Gastrocnemius medialis (tissue), 4 donors: ENCODE results near the gene CFLAR. TPM values are rescaled to one million over a fixed set of nuclear protein-coding genes. Genes with fewer than 3 reads are reported as not detected.

Experiments used
- ATAC-seq, 2 donors: fragments of 150-250 bp; one replicate each; pipeline ENCODE4 v1.9.1; 2016
- DNase-seq, 2 donors: peaks; one replicate each; pipeline ENCODE4 v3.0.0-alpha.2; 2019
- H3K27ac ChIP-seq, 4 donors: fragments of 200-600 bp; sonication (generic); 1 replicate in 1 of 4; 2 replicates in 3 of 4; pipeline ENCODE4 v1.5.1; 2016 to 2018; ENCODE audit warnings: mild to moderate bottlenecking in 2 of 4, moderate library complexity in 1 of 4
- H3K27me3 ChIP-seq, 3 donors: fragments of 200-600 bp; sonication (generic) in 2 of 3; 1 replicate in 1 of 3; 2 replicates in 2 of 3; pipeline versions ENCODE4 v1.5.1 to v1.6.0; 2016 to 2019; ENCODE audit warnings: mild to moderate bottlenecking in 1 of 3, moderate library complexity in 1 of 3
- H3K36me3 ChIP-seq, 2 donors: fragments of 200-600 bp; sonication (generic) in 1 of 2; one replicate each; pipeline ENCODE4 v1.5.1; 2017 to 2018
- H3K4me1 ChIP-seq, 2 donors: fragments of 200-600 bp; sonication (generic) in 1 of 2; one replicate each; pipeline ENCODE4 v1.5.1; 2016 to 2017; ENCODE audit warnings: mild to moderate bottlenecking in 2 of 2
- H3K4me3 ChIP-seq, 4 donors: fragments of 200-600 bp; sonication (generic) in 3 of 4; 1 replicate in 1 of 4; 2 replicates in 3 of 4; pipeline ENCODE4 v1.5.1; 2016 to 2019; ENCODE audit warnings: mild to moderate bottlenecking in 2 of 4
- H3K9me3 ChIP-seq, 3 donors: fragments of 200-600 bp; sonication (generic) in 2 of 3; 1 replicate in 1 of 3; 2 replicates in 2 of 3; pipeline ENCODE4 v1.5.1; 2016 to 2019
- POLR2A ChIP-seq, 2 donors: fragments of 450-650 bp; IDR thresholded peaks; one replicate each; pipeline ENCODE4 v1.6.1; 2017; ENCODE audit warnings: antibody characterized with exemption in 2 of 2, mild to moderate bottlenecking in 2 of 2, moderate library complexity in 2 of 2
- in situ Hi-C, 4 donors: fragments of 200-750 bp; cut with MboI; loops; one replicate each; pipeline versions ENCODE4 v1.15.0 to v1.8.0; 2017; ENCODE audit warnings: low sequenced_read_pairs in 4 of 4
- intact Hi-C: fragments of 100-400 bp; cut with DNase I; formaldehyde crosslinking; loops from one replicate; pipeline ENCODE4 v1.15.1; 2023; ENCODE audit warnings: low total_unique reads
- total RNA-seq, 4 donors: library from RNA; depleted of rRNA; stranded (reverse); fragments of >200 nt; gene quantifications; one replicate each; pipeline versions ENCODE4 v1.1.0 to v1.2.3, GENCODE V29; 2016
- TF ChIP-seq, protein P1 (sequence below), 5 experiments: fragments of 450-650 bp in 3 of 5; fragments of 200-600 bp in 2 of 5; sonication (generic) in 2 of 5; IDR thresholded peaks in 4 of 5; conservative IDR thresholded peaks in 1 of 5; 1 replicate in 4 of 5; 2 replicates in 1 of 5; pipeline ENCODE4 v1.5.1; 2016 to 2019; ENCODE audit warnings: antibody characterized with exemption in 5 of 5, mild to moderate bottlenecking in 3 of 5, moderate library complexity in 3 of 5

Gene CFLAR
- total RNA-seq, 4 donors from 2014 or later = 298 to 491 (median 352) TPM

DNA sequence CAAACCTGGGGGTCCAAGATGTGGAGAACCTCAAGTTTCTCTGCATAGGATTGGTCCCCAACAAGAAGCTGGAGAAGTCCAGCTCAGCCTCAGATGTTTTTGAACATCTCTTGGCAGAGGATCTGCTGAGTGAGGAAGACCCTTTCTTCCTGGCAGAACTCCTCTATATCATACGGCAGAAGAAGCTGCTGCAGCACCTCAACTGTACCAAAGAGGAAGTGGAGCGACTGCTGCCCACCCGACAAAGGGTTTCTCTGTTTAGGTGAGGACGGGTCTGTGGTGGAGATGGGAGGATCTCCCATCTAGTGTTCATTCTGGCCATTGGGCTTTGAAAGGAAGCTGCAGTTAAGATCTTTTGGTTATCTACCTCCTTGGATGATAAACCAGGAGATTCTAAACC, 69.9 kb downstream of the CFLAR start:
- Histone ChIP-seq H3K9me3 (no peaks in the 10 kb centered on the region), H3K4me3 (no peak overlapping the region), H3K27ac (peak overlapping the region in 3 of 4 donors; percentile 1 to 43 (median 15)), H3K27me3 (no peaks in the 10 kb centered on the region), H3K36me3 (no peaks in the 10 kb centered on the region), H3K4me1 (no peaks in the 10 kb centered on the region)
- no peak for TF ChIP-seq POLR2A (IDR thresholded peaks at IDR 0.05)
- TF ChIP-seq, protein P1, sequence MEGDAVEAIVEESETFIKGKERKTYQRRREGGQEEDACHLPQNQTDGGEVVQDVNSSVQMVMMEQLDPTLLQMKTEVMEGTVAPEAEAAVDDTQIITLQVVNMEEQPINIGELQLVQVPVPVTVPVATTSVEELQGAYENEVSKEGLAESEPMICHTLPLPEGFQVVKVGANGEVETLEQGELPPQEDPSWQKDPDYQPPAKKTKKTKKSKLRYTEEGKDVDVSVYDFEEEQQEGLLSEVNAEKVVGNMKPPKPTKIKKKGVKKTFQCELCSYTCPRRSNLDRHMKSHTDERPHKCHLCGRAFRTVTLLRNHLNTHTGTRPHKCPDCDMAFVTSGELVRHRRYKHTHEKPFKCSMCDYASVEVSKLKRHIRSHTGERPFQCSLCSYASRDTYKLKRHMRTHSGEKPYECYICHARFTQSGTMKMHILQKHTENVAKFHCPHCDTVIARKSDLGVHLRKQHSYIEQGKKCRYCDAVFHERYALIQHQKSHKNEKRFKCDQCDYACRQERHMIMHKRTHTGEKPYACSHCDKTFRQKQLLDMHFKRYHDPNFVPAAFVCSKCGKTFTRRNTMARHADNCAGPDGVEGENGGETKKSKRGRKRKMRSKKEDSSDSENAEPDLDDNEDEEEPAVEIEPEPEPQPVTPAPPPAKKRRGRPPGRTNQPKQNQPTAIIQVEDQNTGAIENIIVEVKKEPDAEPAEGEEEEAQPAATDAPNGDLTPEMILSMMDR (IDR thresholded peaks at IDR 0.05 in 4 of 5, conservative IDR thresholded peaks at IDR 0.05 in 1 of 5) = no peak
- intact Hi-C loops = loop anchor here (5.0 kb wide), 1 partner anchor 46 kb away; no protein-coding TSS in a partner anchor
- in situ Hi-C loops = loop anchor here in 2 of 4 donors (10.0 kb wide), 1 partner anchor 281 kb away; no protein-coding TSS in a partner anchor
- ATAC-seq (no peak), DNase-seq (no peak)

DNA sequence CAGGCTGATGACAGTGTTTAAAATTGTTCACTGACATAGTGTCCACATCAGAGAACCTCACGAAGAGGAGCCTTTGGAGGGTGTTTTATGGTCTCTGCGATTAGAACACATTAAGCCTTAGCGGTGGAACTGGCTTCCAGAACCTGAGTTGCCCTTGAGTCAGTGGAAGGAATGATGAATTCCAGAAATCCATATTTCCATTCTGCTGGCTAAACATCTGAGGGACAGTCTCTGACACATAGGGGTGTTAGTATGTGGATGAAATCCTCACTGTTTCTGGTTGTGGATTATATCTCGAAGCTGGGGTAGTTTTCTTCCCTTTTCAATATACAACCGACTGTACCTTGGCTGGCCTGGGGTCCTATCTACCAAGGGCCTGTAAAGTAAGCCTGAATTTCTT, 71.0 kb downstream of the CFLAR start:
- Histone ChIP-seq H3K4me1 (no peaks in the 10 kb centered on the region), H3K27me3 (no peaks in the 10 kb centered on the region), H3K27ac (peak overlapping the region in 2 of 4 donors; percentile 38 to 43), H3K4me3 (no peak overlapping the region), H3K9me3 (no peaks in the 10 kb centered on the region), H3K36me3 (no peaks in the 10 kb centered on the region)
- ATAC-seq (no peak), DNase-seq (no peak)
- TF ChIP-seq POLR2A (IDR thresholded peaks at IDR 0.05) = no peak
- TF ChIP-seq, protein P1 (IDR thresholded peaks at IDR 0.05 in 4 of 5, conservative IDR thresholded peaks at IDR 0.05 in 1 of 5) = no peak
- intact Hi-C loops = loop anchor here (5.0 kb wide), 1 partner anchor 45 kb away; no protein-coding TSS in a partner anchor
- in situ Hi-C loops = loop anchor here in 2 of 4 donors (10.0 kb wide), 1 partner anchor 282 kb away; no protein-coding TSS in a partner anchor

DNA sequence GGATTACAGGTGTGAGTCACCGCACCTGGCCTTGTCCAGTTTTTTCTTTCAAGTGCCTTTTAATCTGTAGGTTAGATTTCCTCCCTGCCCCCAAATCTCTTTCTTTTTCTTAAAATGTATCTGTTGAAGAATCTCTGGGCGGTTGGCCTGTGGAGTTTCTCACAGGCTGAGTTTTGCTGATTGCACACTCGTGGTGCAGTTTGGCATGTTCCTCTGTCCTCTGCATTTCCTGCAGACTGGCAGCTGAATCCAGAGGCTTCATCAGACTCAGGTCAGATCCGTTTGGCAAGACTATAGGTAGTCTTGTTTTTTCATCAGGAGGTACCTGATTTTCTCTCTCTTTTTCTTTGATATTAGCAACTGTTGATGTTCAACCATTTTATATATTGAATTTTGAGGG, 72.5 kb downstream of the CFLAR start:
- in situ Hi-C loops = loop anchor here in 2 of 4 donors (10.0 kb wide), 1 partner anchor 284 kb away; no protein-coding TSS in a partner anchor
- H3K4me3 ChIP-seq = no peak overlapping the region
- no peak for TF ChIP-seq POLR2A (IDR thresholded peaks at IDR 0.05)
- TF ChIP-seq, protein P1 (IDR thresholded peaks at IDR 0.05 in 4 of 5, conservative IDR thresholded peaks at IDR 0.05 in 1 of 5) = no peak
- no peak for ATAC-seq
- no peaks in the 10 kb centered on the region for H3K9me3 ChIP-seq
- no peaks in the 10 kb centered on the region for H3K4me1 ChIP-seq
- no peak overlapping the region for H3K27ac ChIP-seq
- H3K36me3 ChIP-seq = no peaks in the 10 kb centered on the region
- DNase-seq = no peak
- no peaks in the 10 kb centered on the region for H3K27me3 ChIP-seq
- intact Hi-C loops = loop anchor here (5.0 kb wide), 1 partner anchor 44 kb away; no protein-coding TSS in a partner anchor

DNA sequence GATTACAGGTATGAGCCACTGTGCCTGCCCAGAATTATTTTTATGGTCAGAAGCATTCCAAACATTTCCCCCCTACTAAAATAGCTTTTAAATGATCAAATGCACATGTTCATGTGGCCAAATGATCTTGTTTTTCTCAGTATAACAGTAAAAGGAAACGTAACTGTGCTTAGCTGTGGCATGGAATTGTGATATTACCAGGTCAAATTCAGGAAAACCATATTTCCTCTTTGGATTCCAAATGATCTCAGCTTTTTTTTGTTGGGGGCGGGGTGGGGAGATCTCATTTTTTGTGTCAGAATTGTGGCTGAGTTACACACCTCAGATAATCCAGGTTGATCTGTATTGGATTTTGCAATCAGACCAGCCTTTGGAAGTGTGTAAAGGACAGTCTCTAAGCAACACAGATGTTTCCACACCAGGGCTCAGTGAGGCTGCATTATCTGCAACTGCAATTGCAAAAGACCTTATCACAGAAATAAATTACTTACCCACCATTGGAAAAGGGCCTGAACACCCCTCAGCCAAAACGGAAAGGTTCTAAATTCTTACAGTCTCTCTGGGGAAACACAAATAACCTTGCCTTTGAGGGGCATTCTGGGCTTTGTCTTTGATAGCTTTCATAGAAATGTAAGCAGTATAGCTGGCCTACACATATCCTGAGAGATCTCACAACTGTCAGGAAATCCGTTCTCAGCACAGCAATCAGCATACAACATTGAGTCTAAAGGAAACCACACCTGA, 75.3 kb downstream of the CFLAR start:
- H3K4me3 ChIP-seq = no peak overlapping the region
- no peaks in the 10 kb centered on the region for H3K9me3 ChIP-seq
- H3K27me3 ChIP-seq = no peaks in the 10 kb centered on the region
- ATAC-seq (peak; percentile 57 to 71), DNase-seq (no peak)
- in situ Hi-C loops = no loop called here
- H3K36me3 ChIP-seq = no peaks in the 10 kb centered on the region
- intact Hi-C loops = no loop called here
- H3K27ac ChIP-seq = peak overlapping the region; percentile 6 to 55 (median 22)
- no peak for TF ChIP-seq POLR2A (IDR thresholded peaks at IDR 0.05)
- TF ChIP-seq, protein P1 (IDR thresholded peaks at IDR 0.05 in 4 of 5, conservative IDR thresholded peaks at IDR 0.05 in 1 of 5) = no peak
- H3K4me1 ChIP-seq = no peaks in the 10 kb centered on the region
